DOHH2 (cell line): Measurements from ENCODE around the gene NUDT14.

Source experiments
- CTCF ChIP-seq: fragments of 200-600 bp; sonication (generic); IDR thresholded peaks from one replicate; pipeline ENCODE4 v1.5.1; 2014; ENCODE audit warnings: antibody characterized with exemption, mild to moderate bottlenecking, low read depth, low read length; ENCODE audit not compliant: poor library complexity, severe bottlenecking
- EZH2phosphoT487 ChIP-seq: fragments of 200-600 bp; sonication (generic); IDR thresholded peaks from 2 replicates; pipeline ENCODE4 v1.6.1; 2017; ENCODE audit warnings: borderline replicate concordance, mild to moderate bottlenecking, antibody characterized with exemption, low read length, moderate library complexity, mixed read lengths

DNA sequence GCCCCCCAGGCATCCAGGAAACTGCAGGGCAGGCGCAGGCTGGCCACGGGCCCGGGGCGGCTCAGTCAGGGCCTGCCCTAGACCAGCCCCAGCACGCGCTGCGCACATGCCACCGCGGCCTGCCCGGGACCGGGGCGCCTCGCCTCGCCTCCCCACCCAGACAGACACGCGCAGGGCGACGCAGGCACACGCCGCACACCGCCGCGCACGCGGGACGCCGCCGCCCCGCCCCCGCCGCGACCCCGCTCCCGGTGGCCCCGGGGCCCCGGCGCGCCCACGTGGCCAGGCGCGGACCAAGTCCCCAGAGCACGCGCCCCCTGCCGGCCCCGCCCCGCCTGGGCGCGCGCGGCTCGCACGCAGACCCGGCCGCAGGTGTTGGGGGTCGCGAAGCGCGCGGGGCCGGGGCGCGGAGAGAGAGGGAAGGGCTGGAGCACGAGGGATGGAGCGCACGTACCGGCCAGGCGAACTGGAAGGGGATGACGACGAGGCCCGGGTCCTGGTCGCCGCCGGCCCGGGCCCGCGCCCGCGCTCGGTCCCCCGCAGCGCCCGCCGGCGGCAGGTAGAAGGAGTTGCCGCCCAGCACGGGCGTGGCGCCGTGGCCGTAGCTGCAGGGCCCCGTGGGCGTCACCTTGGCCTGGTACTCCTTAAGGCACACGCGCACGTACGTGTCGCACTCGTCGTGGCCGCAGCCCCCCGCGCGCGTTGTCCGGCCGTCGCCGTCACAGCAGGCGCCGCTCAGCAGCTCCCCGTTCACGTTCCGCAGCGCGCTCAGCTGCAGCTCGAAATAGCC is 13.6 kb downstream of the NUDT14 start:
- TF ChIP-seq CTCF: peak; percentile 30
- peak; percentile 80; the same call in 1 of the 2 replicates for TF ChIP-seq EZH2phosphoT487
